Karpas-422 (cell line): Measurements from ENCODE around the gene TOP3B. TPM values are rescaled to one million over a fixed set of nuclear protein-coding genes. Genes with fewer than 3 reads are reported as not detected.

Experiments
- DNase-seq: peaks from one replicate; pipeline ENCODE4 v3.0.0-alpha.2; 2015
- H2AFZ ChIP-seq: fragments of 200-600 bp; sonication (generic); 2 replicates; pipeline ENCODE4 v1.6.1; 2014; ENCODE audit warnings: antibody characterized with exemption, low read length, mixed read lengths
- H3K27ac ChIP-seq: fragments of 200-600 bp; sonication (generic); 2 replicates; pipeline ENCODE4 v1.5.1; 2014; ENCODE audit warnings: mild to moderate bottlenecking, low read length, moderate library complexity
- H3K27me3 ChIP-seq: fragments of 200-600 bp; sonication (generic); 2 replicates; pipeline ENCODE4 v1.6.1; 2014; ENCODE audit warnings: low read length, mixed read lengths
- H3K36me3 ChIP-seq: fragments of 200-600 bp; sonication (generic); 2 replicates; pipeline ENCODE4 v1.6.1; 2014; ENCODE audit warnings: low read length, mixed read lengths; ENCODE audit not compliant: insufficient read depth
- H3K4me1 ChIP-seq: fragments of 200-600 bp; sonication (generic); 2 replicates; pipeline ENCODE4 v1.6.1; 2014; ENCODE audit warnings: mild to moderate bottlenecking, low read length, mixed read lengths
- H3K4me2 ChIP-seq: fragments of 200-600 bp; sonication (generic); 2 replicates; pipeline ENCODE4 v1.6.1; 2014; ENCODE audit warnings: low read length, low read depth, mild to moderate bottlenecking; ENCODE audit not compliant: poor library complexity, severe bottlenecking
- H3K4me3 ChIP-seq: fragments of 200-600 bp; sonication (generic); 2 replicates; pipeline ENCODE4 v1.5.1; 2014; ENCODE audit warnings: mild to moderate bottlenecking, antibody characterized with exemption, low read length, mixed read lengths
- H3K79me2 ChIP-seq: fragments of 200-600 bp; sonication (generic); 2 replicates; pipeline ENCODE4 v1.6.1; 2014; ENCODE audit warnings: mild to moderate bottlenecking, low read length, mixed read lengths
- H3K9ac ChIP-seq: fragments of 200-600 bp; sonication (generic); 2 replicates; pipeline ENCODE4 v1.6.0; 2014; ENCODE audit warnings: low read length
- H3K9me2 ChIP-seq: fragments of 200-600 bp; sonication (generic), shearing (Covaris generic); replicated peaks from 2 replicates; pipeline ENCODE4 v1.6.0; 2014; ENCODE audit warnings: mild to moderate bottlenecking, low read length, moderate library complexity; ENCODE audit not compliant: insufficient read depth
- H3K9me3 ChIP-seq: fragments of 300-700, 200-600 bp; sonication (generic); 2 replicates; pipeline ENCODE4 v1.6.1; 2014; ENCODE audit warnings: low read length, mixed read lengths
- H4K20me1 ChIP-seq: fragments of 200-600 bp; sonication (generic); 2 replicates; pipeline ENCODE4 v1.6.1; 2014; ENCODE audit warnings: mild to moderate bottlenecking, antibody characterized with exemption, low read length, low read depth; ENCODE audit not compliant: insufficient read depth
- total RNA-seq: library from RNA; depleted of rRNA; stranded (reverse); fragments of >200 nt; shearing (Covaris generic); gene quantifications from 2 replicates; pipeline ENCODE4 v1.2.3, GENCODE V29; 2014; ENCODE audit warnings: low replicate concordance

TOP3B gene
- total RNA-seq, 1 experiment from 2014 or later, result 38.1 TPM

- Histone ChIP-seq H3K4me3 (no peak overlapping the region), H3K4me2 (no peak overlapping the region), H3K9me2 (no peaks in the 10 kb centered on the region), H2AFZ (no peak overlapping the region), H4K20me1 (0 out of 2 replicates have a peak, but pooled peaks cover 4% of the 10 kb centered on the region), H3K27ac (no peak overlapping the region), H3K9ac (no peak overlapping the region), H3K9me3 (no peaks in the 10 kb centered on the region), H3K27me3 (no peaks in the 10 kb centered on the region), H3K79me2 (no peaks in the 10 kb centered on the region), H3K36me3 (no peaks in the 10 kb centered on the region), H3K4me1 (no peaks in the 10 kb centered on the region)
- DNase-seq, result no peak
Observed at GRCh38 chr22:21920341-21921183, 62.0 kb downstream of the TOP3B start.

- H3K9ac ChIP-seq, result no peak overlapping the region
- no peaks in the 10 kb centered on the region for H3K9me2 ChIP-seq
- DNase-seq, result no peak
- H3K79me2 ChIP-seq, result no peaks in the 10 kb centered on the region
- no peaks in the 10 kb centered on the region for H3K27me3 ChIP-seq
- no peak overlapping the region for H3K27ac ChIP-seq
- H3K4me3 ChIP-seq, result no peak overlapping the region
- no peaks in the 10 kb centered on the region for H3K9me3 ChIP-seq
- H3K36me3 ChIP-seq, result no peaks in the 10 kb centered on the region
- no peaks in the 10 kb centered on the region for H3K4me1 ChIP-seq
- no peak overlapping the region for H3K4me2 ChIP-seq
- no peak overlapping the region for H2AFZ ChIP-seq
- 0 out of 2 replicates have a peak, but pooled peaks cover 4% of the 10 kb centered on the region for H4K20me1 ChIP-seq
Observed at GRCh38 chr22:21919526-21920307, 62.9 kb downstream of the TOP3B start.

DNA sequence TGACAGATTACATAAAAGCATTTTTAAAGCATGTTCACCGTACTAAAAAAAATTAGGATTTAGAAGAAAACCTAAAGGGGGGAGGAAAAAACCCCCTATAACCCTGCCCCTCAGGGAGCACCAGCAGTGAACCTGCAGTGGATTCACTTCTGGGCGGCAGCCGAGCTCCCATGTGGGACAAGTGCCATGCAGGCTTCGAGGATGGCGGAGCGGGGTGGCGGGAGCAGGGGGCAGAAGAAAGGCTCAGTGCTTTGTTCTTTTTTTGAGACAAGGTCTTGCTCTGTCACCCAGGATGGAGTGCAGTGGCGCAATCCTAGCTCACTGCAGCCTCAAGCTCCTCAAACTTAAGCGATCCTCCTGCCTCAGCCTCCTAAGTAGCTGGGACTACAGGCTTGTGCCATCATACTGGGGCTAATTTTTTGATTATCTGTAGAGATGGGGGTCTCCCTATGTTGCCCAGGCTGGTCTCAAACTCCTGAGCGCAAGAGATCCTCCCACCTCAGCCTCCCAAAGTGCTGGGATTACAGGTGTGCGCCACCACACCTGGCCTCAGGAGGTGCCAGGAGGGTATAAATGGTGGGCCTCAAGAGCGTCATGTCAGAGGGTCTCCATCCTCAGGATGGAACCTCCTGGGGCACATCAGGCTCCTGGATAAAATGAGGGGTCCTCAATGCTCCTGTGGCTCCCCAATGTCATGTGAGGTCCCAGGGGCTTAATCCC, 64.0 kb downstream of the TOP3B start:
- H3K27ac ChIP-seq, result no peak overlapping the region
- H3K27me3 ChIP-seq, result no peaks in the 10 kb centered on the region
- no peaks in the 10 kb centered on the region for H3K79me2 ChIP-seq
- no peak for DNase-seq
- no peaks in the 10 kb centered on the region for H3K9me2 ChIP-seq
- no peaks in the 10 kb centered on the region for H3K9me3 ChIP-seq
- no peak overlapping the region for H3K4me2 ChIP-seq
- H4K20me1 ChIP-seq, result 0 out of 2 replicates have a peak, but pooled peaks cover 4% of the 10 kb centered on the region
- no peaks in the 10 kb centered on the region for H3K4me1 ChIP-seq
- no peaks in the 10 kb centered on the region for H3K36me3 ChIP-seq
- no peak overlapping the region for H3K9ac ChIP-seq
- no peak overlapping the region for H2AFZ ChIP-seq
- no peak overlapping the region for H3K4me3 ChIP-seq

GRCh38 chr22:21917959-21918261, 64.7 kb downstream of the TOP3B start:
- Histone ChIP-seq H4K20me1 (0 out of 2 replicates have a peak, but pooled peaks cover 4% of the 10 kb centered on the region), H3K9ac (no peak overlapping the region)
- DNase-seq, result no peak

GRCh38 chr22:21917181-21917958, 65.2 kb downstream of the TOP3B start:
- H3K4me3 ChIP-seq, result no peak overlapping the region
- no peak overlapping the region for H3K27ac ChIP-seq
- 0 out of 2 replicates have a peak, but pooled peaks cover 4% of the 10 kb centered on the region for H4K20me1 ChIP-seq
- DNase-seq, result no peak
- no peak overlapping the region for H3K4me2 ChIP-seq
- no peaks in the 10 kb centered on the region for H3K9me2 ChIP-seq
- H3K4me1 ChIP-seq, result no peaks in the 10 kb centered on the region
- no peaks in the 10 kb centered on the region for H3K79me2 ChIP-seq
- no peaks in the 10 kb centered on the region for H3K9me3 ChIP-seq
- no peaks in the 10 kb centered on the region for H3K27me3 ChIP-seq
- H3K9ac ChIP-seq, result no peak overlapping the region
- no peaks in the 10 kb centered on the region for H3K36me3 ChIP-seq
- no peak overlapping the region for H2AFZ ChIP-seq

More at GRCh38 chr22:21917959-21918261, 64.7 kb downstream of the TOP3B start:
- Histone ChIP-seq H2AFZ (no peak overlapping the region), H3K27ac (no peak overlapping the region), H3K4me3 (no peak overlapping the region), H3K27me3 (no peaks in the 10 kb centered on the region), H3K36me3 (no peaks in the 10 kb centered on the region), H3K4me2 (no peak overlapping the region), H3K79me2 (no peaks in the 10 kb centered on the region), H3K9me2 (no peaks in the 10 kb centered on the region), H3K4me1 (no peaks in the 10 kb centered on the region), H3K9me3 (no peaks in the 10 kb centered on the region)

- no peaks in the 10 kb centered on the region for H3K9me2 ChIP-seq
- DNase-seq, result no peak
- H2AFZ ChIP-seq, result no peak overlapping the region
- no peaks in the 10 kb centered on the region for H3K9me3 ChIP-seq
- H3K4me3 ChIP-seq, result no peak overlapping the region
- H3K4me1 ChIP-seq, result 0 out of 2 replicates have a peak, but pooled peaks cover 3% of the 10 kb centered on the region
- no peaks in the 10 kb centered on the region for H3K79me2 ChIP-seq
- no peak overlapping the region for H3K9ac ChIP-seq
- H4K20me1 ChIP-seq, result 0 out of 2 replicates have a peak, but pooled peaks cover 4% of the 10 kb centered on the region
- H3K27ac ChIP-seq, result no peak overlapping the region
- H3K27me3 ChIP-seq, result no peaks in the 10 kb centered on the region
- H3K36me3 ChIP-seq, result no peaks in the 10 kb centered on the region
- no peak overlapping the region for H3K4me2 ChIP-seq
Observed at GRCh38 chr22:21916309-21916918, 66.2 kb downstream of the TOP3B start.

DNA sequence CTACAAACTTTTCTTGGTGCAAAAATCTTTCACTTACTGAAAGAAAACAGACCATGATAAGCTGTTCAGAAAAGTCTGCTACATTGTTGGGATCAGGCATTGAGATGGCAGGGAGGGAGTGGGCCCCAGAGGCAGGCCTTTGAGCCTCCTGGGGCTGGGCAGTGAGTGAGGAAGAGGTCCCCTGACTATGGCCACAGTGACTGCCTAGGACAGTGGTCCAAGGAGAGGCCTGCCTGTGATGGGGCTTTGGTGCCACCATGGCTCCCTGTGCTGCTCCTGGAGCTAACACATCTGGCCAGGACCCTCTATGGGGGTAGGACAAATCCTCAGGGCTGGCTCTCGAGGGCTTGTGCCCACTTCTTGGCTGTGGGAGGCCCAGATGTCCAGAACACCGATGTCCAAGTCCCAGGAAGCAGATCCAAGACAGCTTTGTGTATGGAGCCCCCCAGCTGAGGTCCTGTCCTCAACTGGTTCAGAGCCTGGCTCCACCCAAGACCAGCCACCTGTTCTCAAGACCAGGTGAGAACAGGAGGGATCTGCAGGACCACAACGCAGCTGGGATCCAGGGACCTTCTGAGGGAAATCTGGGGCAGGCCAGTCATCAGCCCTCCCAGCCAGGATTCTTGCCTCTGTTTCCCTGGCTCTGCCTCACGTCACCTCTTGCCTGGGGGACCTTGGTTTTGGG, 66.8 kb downstream of the TOP3B start:
- no peak overlapping the region for H3K4me2 ChIP-seq
- H3K9me2 ChIP-seq, result no peaks in the 10 kb centered on the region
- no peaks in the 10 kb centered on the region for H3K79me2 ChIP-seq
- H3K27me3 ChIP-seq, result no peaks in the 10 kb centered on the region
- 0 out of 2 replicates have a peak, but pooled peaks cover 2% of the 10 kb centered on the region for H4K20me1 ChIP-seq
- 0 out of 2 replicates have a peak, but pooled peaks cover 3% of the 10 kb centered on the region for H3K4me1 ChIP-seq
- H3K27ac ChIP-seq, result no peak overlapping the region
- H2AFZ ChIP-seq, result no peak overlapping the region
- no peak overlapping the region for H3K4me3 ChIP-seq
- DNase-seq, result no peak
- H3K9me3 ChIP-seq, result no peaks in the 10 kb centered on the region
- no peaks in the 10 kb centered on the region for H3K36me3 ChIP-seq
- no peak overlapping the region for H3K9ac ChIP-seq
